Esophagus muscularis mucosa (tissue), 4 donors: ENCODE measurements around the gene KCNJ5. TPM values are rescaled to one million over a fixed set of nuclear protein-coding genes. Genes with fewer than 3 reads are reported as not detected.

ENCODE experiments used
- DNase-seq: peaks from one replicate; pipeline ENCODE4 v3.0.0-alpha.2; 2017; ENCODE audit errors: extremely low spot score
- H3K27ac ChIP-seq, 4 donors: fragments of 200-600 bp; sonication (generic); replicated peaks in 1 of 4; 1 replicate in 3 of 4; 2 replicates in 1 of 4; pipeline ENCODE4 v1.5.1; 2016 to 2019; ENCODE audit warnings: mild to moderate bottlenecking in 1 of 4
- H3K27me3 ChIP-seq, 4 donors: fragments of 200-600 bp; sonication (generic); one replicate each; pipeline versions ENCODE4 v1.5.1 to v1.6.0; 2016 to 2019
- H3K36me3 ChIP-seq, 4 donors: fragments of 200-600 bp; sonication (generic); one replicate each; pipeline ENCODE4 v1.5.1; 2016 to 2019
- H3K4me1 ChIP-seq, 4 donors: fragments of 200-600 bp; sonication (generic); one replicate each; pipeline ENCODE4 v1.5.1; 2016 to 2019
- H3K4me3 ChIP-seq, 4 donors: fragments of 200-600 bp; sonication (generic); 1 replicate in 2 of 4; 2 replicates in 2 of 4; pipeline ENCODE4 v1.5.1; 2016 to 2019; ENCODE audit warnings: mild to moderate bottlenecking in 4 of 4, moderate library complexity in 1 of 4
- H3K9me3 ChIP-seq, 4 donors: fragments of 200-600 bp; sonication (generic); 1 replicate in 3 of 4; 2 replicates in 1 of 4; pipeline ENCODE4 v1.5.1; 2016 to 2019
- CTCF ChIP-seq, 3 experiments: fragments of 200-600 bp in 2 of 3; fragments of 450-650 bp in 1 of 3; sonication (generic) in 2 of 3; IDR thresholded peaks; one replicate each; pipeline ENCODE4 v1.5.1; 2017 to 2019; ENCODE audit warnings: antibody characterized with exemption in 3 of 3, mild to moderate bottlenecking in 2 of 3, moderate library complexity in 1 of 3
- EP300 ChIP-seq: sonication (generic); formaldehyde crosslinking; IDR thresholded peaks from one replicate; pipeline ENCODE4 v1.6.1; 2017; ENCODE audit warnings: antibody characterized with exemption
- POLR2A ChIP-seq: fragments of 450-650 bp; IDR thresholded peaks from one replicate; pipeline ENCODE4 v1.6.1; 2017; ENCODE audit warnings: antibody characterized with exemption, moderate library complexity, mild to moderate bottlenecking, low read depth
- POLR2AphosphoS5 ChIP-seq, 2 donors: sonication (generic); formaldehyde crosslinking; IDR thresholded peaks; one replicate each; pipeline ENCODE4 v1.6.1; 2017; ENCODE audit warnings: antibody characterized with exemption in 2 of 2
- WGBS: methylation state at CpG from one replicate; pipeline ENCODE4 v1.1.5; 2018; 5-methylcytosine and 5-hydroxymethylcytosine counted together
- intact Hi-C: fragments of 100-400 bp; cut with DNase I; formaldehyde crosslinking; loops from one replicate; pipeline ENCODE4 v1.15.1; 2023
- total RNA-seq, 4 donors: library from RNA; depleted of rRNA; stranded (reverse); fragments of >200 nt; gene quantifications; one replicate each; pipeline versions ENCODE4 v1.1.0 to v1.2.1, GENCODE V29; 2016

The KCNJ5 gene
- total RNA-seq, 4 donors from 2014 or later = 0.80 to 3.8 (median 1.00) TPM

- 88% methylated on average over 3 of the region's 3 CpGs for WGBS
- Histone ChIP-seq H3K36me3 (no peaks in the 10 kb centered on the region), H3K27me3 (peaks cover 0 to 31% (median 8%) of the 10 kb centered on the region in 4 donors), H3K9me3 (no peaks in the 10 kb centered on the region), H3K27ac (no peak overlapping the region), H3K4me3 (no peak overlapping the region), H3K4me1 (peaks cover 19 to 30% (median 20%) of the 10 kb centered on the region in 4 donors)
- no peak for TF ChIP-seq CTCF (IDR thresholded peaks at IDR 0.05)
- no peak for TF ChIP-seq POLR2AphosphoS5 (IDR thresholded peaks at IDR 0.05)
- TF ChIP-seq POLR2A = no peak
- no peak for TF ChIP-seq EP300
- intact Hi-C loops = no loop called here
- DNase-seq = no peak
These were observed 3.1 kb downstream of the KCNJ5 start for GRCh38 chr11:128894286-128894681.

GRCh38 chr11:128894685-128895084 is 3.5 kb downstream of the KCNJ5 start:
- peaks cover 0 to 27% (median 7%) of the 10 kb centered on the region in 4 donors for H3K27me3 ChIP-seq
- no peak overlapping the region for H3K27ac ChIP-seq
- no peak overlapping the region for H3K4me3 ChIP-seq
- DNase-seq = no peak
- 69% methylated on average over 6 of the region's 6 CpGs for WGBS
- TF ChIP-seq POLR2AphosphoS5 (IDR thresholded peaks at IDR 0.05) (no peak), EP300 (no peak), CTCF (IDR thresholded peaks at IDR 0.05) (no peak), POLR2A (no peak)
- H3K9me3 ChIP-seq = no peaks in the 10 kb centered on the region
- H3K4me1 ChIP-seq = peaks cover 19 to 30% (median 20%) of the 10 kb centered on the region in 4 donors
- intact Hi-C loops = no loop called here
- H3K36me3 ChIP-seq = no peaks in the 10 kb centered on the region

GRCh38 chr11:128895526-128895925 is 4.4 kb downstream of the KCNJ5 start:
- Histone ChIP-seq H3K27ac (no peak overlapping the region), H3K9me3 (no peaks in the 10 kb centered on the region), H3K36me3 (no peaks in the 10 kb centered on the region), H3K4me1 (peaks cover 14 to 26% (median 17%) of the 10 kb centered on the region in 4 donors), H3K4me3 (no peak overlapping the region), H3K27me3 (peaks cover 0 to 18% (median 0%) of the 10 kb centered on the region in 4 donors)
- intact Hi-C loops = no loop called here
- DNase-seq = no peak
- WGBS = 96% methylated on average over 9 of the region's 9 CpGs
- TF ChIP-seq CTCF (IDR thresholded peaks at IDR 0.05) (no peak), POLR2A (no peak), EP300 (no peak), POLR2AphosphoS5 (IDR thresholded peaks at IDR 0.05) (no peak)

GRCh38 chr11:128896356-128896755 is 5.2 kb downstream of the KCNJ5 start:
- no peak overlapping the region for H3K4me3 ChIP-seq
- peaks cover 5 to 23% (median 13%) of the 10 kb centered on the region in 4 donors for H3K4me1 ChIP-seq
- H3K36me3 ChIP-seq = no peaks in the 10 kb centered on the region
- no peak overlapping the region for H3K27ac ChIP-seq
- WGBS = 75% methylated on average over 2 of the region's 2 CpGs
- no peak for DNase-seq
- TF ChIP-seq CTCF (IDR thresholded peaks at IDR 0.05) = no peak
- no peak for TF ChIP-seq POLR2A
- intact Hi-C loops = no loop called here
- H3K27me3 ChIP-seq = peaks cover 0 to 10% (median 0%) of the 10 kb centered on the region in 4 donors
- H3K9me3 ChIP-seq = no peaks in the 10 kb centered on the region

- Histone ChIP-seq H3K9me3 (no peaks in the 10 kb centered on the region), H3K27me3 (no peaks in the 10 kb centered on the region), H3K4me1 (peaks cover 0 to 17% (median 9%) of the 10 kb centered on the region in 4 donors), H3K27ac (no peak overlapping the region), H3K4me3 (no peak overlapping the region), H3K36me3 (no peaks in the 10 kb centered on the region)
- no peak for DNase-seq
- intact Hi-C loops = no loop called here
- 91% methylated on average over 1 of the region's 1 CpG for WGBS
- no peak for TF ChIP-seq CTCF (IDR thresholded peaks at IDR 0.05)
- no peak for TF ChIP-seq EP300
- no peak for TF ChIP-seq POLR2A
- no peak for TF ChIP-seq POLR2AphosphoS5 (IDR thresholded peaks at IDR 0.05)
These were observed 6.7 kb downstream of the KCNJ5 start for GRCh38 chr11:128897826-128898225.
